GM18907 (cell line): ENCODE data around the gene LRP1B.

Source experiments
- ATAC-seq: cut with Tn5 transposase; IDR thresholded peaks from one replicate; pipeline ENCODE4 v1.9.1; 2021; ENCODE audit warnings: mild to moderate bottlenecking, moderate library complexity; ENCODE audit not compliant: unreplicated experiment

Gene LRP1B

DNA sequence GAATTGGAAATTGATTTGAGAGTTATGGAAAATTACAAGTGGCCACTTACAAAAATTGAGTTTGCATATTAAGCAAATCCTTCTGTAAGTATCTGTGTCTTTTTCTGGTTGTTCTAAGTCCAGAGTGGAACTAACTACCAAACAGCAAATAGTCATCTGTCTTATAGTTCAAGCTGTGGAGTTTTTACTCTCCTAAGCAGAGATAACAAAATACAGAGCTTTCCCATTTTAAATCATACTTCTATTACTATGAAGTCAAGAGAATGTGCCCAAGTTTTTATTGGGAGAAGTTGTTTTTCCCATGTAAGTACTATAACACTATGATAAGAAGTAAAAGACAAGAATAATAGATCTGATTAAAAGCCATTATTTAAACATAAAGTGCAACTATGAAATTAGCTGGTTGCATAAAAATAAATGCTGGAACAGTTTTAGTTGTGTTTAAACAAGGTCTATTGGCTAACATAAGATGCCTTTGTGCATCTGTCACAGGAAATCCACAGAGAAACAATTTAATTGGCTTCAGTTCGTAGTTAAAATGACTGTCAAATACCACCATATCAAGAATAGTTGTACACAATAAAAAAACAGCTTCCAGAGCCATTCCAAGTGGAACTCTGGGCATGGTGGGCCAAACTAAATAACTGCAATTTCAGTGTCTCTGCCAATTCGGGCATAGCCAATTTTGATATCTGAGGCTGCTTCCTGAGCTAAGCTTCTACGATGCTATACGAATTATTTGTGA lies 1883.2 kb downstream of the LRP1B start:
- ATAC-seq: no peak

DNA sequence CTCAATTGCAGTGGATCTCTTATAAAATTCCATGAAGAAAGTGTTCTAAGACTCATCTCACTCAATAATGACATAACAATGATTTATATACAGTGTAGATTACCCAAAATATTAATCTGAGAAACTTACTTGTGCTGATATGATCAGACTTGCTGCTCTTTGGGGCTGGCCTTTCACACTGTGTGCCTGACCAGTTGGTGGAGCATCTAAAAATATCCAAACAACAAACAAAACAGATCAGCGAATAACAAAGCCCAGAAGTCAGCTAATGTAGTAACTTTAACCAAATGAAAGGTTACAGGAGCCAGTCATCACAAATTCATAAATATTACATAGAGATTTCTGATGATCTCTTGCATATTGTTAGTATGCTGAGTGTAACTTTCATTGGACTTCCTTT lies 1883.9 kb downstream of the LRP1B start:
- no peak for ATAC-seq

DNA sequence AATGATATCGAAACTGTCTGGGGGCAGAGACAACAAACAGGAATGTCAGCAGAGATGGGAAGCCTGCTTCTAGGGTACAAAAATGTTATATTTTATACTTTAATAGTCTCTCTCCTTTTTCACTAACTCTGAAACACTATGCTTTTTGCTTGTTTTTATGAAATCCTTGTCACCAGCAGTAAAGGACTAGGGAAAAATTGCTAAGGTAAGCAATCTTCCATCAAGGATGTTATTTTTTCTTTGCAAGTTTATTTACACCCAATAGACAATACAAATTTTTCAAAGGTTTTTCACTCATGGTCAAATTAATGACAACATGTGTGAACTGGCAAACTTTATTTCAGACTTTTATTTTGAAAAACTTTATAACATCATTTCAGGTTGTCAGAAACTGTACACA lies 1884.8 kb downstream of the LRP1B start:
- ATAC-seq: no peak

DNA sequence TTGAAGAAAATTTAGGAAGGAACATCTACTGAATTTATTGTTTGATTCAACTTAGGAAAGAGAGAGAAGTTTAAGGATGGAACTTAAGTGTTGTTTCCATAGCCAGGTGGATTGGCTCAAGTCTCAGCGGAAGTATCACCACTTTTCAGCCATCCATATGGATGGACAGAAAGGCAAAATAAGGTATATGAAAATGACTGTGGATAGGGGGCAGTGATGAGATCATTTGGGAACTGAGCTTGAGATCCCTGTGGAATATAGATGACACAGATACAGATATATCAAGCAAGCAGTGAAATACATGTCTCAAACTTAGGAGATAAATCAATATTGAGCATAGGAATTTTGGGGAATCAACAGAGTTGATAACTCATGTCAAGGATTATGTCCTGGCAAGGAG lies 1887.9 kb downstream of the LRP1B start:
- ATAC-seq: no peak

DNA sequence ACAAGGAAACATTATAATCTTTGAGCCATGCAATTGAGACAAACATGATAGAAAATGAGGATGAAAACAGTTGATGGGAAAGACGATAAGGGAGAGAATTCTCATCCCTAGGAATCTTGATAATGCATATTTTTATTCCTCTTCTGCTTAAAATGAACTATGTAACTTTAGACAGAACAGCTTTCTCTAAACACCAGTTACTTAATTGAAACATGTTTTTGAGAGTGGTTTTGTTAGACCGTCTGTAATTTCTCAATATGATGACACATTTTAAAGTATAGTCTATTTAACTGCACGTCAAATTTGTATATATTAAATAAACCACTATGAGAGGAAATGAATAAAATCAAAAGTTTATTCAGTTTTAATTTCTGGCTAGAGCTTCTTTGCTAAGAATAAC lies 1896.7 kb downstream of the LRP1B start:
- no peak for ATAC-seq

DNA sequence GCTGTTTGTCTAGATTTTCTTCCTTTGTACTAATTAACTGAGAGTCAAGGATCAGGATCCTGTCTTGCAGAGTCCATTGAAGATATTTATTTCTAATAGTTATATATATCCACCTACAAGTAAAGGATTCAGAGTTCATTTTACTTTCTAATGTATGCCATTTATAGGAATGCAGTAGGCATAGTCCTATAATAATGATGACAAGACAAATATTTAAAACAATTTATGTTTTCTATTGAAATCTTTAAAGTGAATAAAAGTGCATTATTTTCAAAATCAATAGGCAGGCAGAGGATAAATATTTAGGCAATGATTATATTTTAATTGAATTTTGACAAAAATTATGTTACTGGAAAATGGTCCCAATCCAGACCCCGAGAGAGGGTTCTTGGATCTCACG lies 1919.9 kb downstream of the LRP1B start:
- ATAC-seq: no peak

DNA sequence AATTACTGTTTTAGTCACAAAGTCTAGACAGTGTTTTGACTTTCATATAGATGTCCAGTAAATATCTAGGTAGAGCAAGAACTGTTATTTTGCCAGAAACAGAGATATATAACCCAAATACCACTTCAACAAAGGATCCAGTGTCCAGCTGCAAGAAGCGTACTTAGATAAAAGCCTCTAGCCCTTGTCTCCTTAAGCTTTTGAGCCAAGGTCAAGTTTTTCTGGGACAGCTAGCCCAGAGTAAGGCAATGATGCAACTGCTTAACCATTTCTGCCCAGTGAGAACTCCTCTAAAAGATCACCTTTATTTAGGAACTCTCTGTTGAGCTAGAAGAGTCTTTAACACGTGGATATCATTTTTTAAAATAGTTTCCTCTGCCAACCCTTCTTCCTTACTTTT lies 1925.7 kb downstream of the LRP1B start:
- no peak for ATAC-seq

DNA sequence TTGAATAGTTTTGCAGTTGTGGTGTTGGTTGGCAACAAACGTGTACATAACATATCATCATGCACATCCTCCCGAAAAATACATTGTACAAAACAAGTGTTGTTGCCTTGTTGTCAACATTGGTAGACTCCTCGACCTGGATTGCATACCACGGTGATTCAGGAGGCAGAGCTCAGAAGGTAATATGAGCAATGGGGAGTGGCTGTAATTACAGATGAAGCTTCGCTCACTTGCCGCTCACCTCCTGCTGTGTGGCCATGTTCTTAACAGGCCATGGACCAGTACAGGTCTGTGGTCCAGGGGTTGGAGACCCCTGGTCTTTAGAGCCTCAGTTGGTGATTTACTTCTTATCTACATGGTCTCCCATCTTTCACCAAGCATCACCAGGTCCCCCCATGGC lies 1927.5 kb downstream of the LRP1B start:
- ATAC-seq: no peak

DNA sequence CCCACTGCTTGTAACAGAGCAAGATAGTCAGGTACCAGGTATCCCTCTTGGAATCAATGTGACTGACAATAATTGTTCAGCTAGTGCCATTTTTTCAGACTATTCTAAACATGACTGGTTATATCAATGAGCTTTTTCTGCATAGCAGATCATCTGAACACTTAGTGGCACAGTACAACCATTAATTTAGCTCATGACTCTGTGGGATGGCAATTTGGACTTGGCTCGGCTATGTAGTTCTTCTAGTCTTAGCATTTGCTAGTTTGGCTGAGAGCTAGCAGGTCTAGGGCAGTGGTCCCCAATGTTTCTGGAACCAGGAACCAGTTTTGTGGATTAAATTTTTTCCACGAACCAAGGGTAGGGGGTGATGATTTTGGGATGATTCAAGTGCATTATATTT lies 1929.2 kb downstream of the LRP1B start:
- ATAC-seq: no peak

DNA sequence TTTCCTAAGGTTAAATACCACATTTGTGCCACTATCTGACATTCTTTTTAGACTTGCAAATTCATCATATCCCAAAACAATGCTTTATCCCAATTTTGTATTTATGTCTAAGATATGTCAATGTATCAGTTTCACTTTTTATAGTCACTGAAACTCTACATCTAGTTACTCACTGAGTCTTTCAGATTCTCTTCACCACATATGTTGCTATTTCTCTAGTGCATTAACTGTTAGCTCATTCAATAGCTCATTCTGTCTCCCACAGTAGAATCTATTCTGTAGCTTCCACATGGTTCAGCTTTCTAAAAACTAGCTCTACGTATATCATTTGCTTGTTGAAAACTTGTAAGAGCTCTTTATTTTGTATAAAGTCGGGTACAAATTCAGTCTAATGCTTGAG lies 1930.1 kb downstream of the LRP1B start:
- no peak for ATAC-seq

DNA sequence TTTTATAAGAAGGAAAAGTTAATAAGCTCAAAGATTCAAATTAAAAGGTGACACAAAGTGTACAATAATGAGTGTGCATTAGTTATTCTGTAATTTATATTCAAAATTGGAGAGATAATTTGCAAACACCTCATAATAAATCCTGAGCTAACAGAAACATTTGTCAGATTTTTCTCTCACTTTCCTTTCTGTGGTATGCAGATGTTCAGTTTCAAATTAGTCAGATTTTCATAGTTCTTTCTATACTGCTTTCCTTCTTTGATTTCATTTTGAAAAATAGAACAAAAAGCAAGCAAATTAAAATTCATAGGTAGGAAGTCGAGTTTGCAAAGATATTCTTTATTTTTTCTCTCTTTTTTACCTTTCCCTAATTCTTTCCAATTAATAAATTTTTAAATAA lies 1930.5 kb downstream of the LRP1B start:
- no peak for ATAC-seq

DNA sequence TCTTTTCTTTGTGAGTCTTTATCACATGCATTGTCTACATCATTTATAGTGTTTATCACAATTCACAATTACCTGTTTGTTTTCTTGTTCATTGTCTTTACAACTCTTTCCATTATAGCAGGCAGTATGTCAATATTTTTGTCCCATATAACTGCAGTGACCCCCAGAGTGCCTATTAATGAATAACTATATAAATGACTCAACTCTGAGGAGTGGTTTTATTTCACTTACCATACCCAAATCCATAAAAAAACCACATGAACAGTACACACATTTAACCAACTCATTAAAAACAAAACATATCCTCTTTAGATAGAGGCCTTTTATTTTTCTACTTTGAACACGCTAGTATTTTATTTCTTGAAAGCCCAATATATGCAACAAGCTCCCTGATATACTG lies 1931.5 kb downstream of the LRP1B start:
- ATAC-seq: no peak

DNA sequence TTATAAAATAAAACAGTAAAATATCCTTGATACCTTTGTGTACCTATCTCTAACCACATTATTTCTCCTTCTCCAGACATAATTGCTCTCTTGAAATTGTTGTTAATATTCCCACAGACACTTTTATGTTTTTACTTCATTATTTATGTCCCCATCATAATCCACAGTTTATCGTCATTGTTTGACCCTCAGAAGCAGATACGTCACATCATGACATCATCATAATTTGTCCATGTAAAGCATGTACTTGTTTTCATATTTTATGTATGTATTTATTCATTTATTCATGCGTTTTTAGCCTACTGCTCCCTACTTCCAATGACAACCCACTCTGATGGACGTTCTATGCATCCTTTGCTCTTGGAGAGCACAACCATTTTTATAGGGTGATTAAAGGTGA lies 1943.7 kb downstream of the LRP1B start:
- ATAC-seq: no peak

DNA sequence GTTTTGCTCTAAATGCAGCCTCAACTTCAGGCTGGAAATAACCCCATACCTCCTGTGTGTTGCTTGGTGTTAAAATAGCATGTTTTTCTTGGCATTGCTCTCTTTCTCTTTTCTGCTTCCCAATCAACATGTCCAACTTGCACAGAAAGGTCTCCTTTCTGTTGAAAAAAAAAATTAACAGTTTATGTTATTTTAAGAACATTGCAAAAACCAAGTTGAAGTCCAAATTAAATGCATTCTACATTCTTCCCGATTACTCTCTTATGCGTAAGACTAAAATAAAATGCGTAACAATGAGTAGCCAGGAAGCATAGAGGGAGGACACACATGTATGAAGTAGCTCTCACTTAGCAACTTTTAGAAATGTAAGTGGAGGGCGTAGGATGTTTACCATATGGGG lies 1944.5 kb downstream of the LRP1B start:
- ATAC-seq: no peak

DNA sequence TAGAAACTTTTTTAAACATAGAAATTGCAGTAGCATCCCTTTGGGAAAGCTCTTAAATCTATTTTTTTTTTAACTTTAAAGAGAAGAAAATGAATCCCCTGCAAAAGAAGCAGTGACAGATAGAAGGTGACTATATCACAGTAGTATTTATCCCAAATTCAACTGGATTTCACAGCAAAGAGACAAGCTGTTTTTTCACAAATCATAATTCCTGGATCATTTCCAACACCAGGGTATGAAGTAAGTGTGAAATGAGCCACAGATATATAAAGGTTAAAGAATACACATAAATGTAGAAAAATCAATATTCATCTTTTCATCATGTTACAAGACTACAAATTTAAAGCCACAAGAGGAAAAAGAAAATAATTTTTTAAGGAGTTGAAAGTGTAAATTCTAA lies 1945.7 kb downstream of the LRP1B start:
- ATAC-seq: no peak

DNA sequence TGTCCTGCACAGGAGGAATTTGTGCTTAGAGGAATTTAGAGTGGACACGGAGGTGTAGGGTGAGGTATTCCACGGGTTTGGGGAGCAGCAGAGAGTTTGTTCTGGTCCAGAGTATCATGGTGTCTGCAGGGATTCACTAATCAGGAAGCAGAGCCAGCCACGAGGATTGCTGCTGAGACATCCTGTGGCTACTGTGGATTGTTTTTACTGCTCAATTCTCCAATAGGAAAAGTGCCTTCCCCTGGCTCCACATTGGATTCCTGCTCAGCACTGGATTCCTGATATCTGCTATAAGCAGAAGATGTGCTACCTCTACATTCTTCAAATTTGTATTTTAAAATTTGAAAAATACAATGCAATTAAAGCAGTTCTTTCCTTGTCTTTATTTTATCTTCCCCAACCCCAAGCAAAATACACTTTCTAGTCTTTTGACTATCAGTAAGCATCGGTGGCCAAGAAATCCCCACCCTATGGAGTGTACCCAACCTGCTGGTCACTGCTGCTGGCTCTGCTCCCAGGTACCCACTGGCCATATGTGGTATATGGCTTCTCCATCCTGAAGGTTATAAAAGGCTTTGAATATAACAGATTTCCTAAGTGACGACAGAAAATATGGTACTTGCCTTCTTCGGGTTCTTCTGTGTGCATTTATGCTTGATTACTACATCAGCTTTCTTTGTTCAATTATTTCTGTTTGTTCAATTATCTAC lies 1947.6 kb downstream of the LRP1B start:
- no peak for ATAC-seq
